PC-3 (cell line): ENCODE results near the gene OASL. TPM values are rescaled to one million over a fixed set of nuclear protein-coding genes. Genes with fewer than 3 reads are reported as not detected.
"Not testable (repeated sequence)": the region's sequence is repeated elsewhere in the genome, so short reads cannot be mapped to it uniquely, and the experiment has no call there.

Experiments
- ATAC-seq: fragments of 200-7000 bp; cut with Tn5 transposase; 2 replicates; pipeline ENCODE4 v1.9.1; 2020; ENCODE audit warnings: mild to moderate bottlenecking, moderate library complexity
- BruUV-seq: library from RNA; stranded (reverse); fragments of 400-500 nt; replicated peaks from 2 replicates; lab custom pipeline; 2021; lab: Mats Ljungman, UMichigan
- CTCF ChIA-PET: fragments of 300-600 bp; sonication (Branson Sonifier 250); formaldehyde crosslinking; loops from one replicate; lab custom pipeline; 2022; ENCODE audit warnings: antibody characterized with exemption; lab: Charles Lee
- POLR2A ChIA-PET: fragments of 300-600 bp; sonication (Branson Sonifier 250); formaldehyde crosslinking; loops from one replicate; lab custom pipeline; 2022; ENCODE audit warnings: antibody characterized with exemption; ENCODE audit not compliant: unreplicated experiment; lab: Charles Lee
- DNase-seq: peaks from one replicate; pipeline ENCODE4 v3.0.0-alpha.2; 2015
- H2AFZ ChIP-seq: fragments of 300-600 bp; sonication (generic); 2 replicates; pipeline ENCODE4 v1.6.0; 2016; ENCODE audit warnings: antibody characterized with exemption, low read length
- H3F3A ChIP-seq: fragments of 300-600 bp; sonication (generic); one replicate; pipeline ENCODE4 v1.6.0; 2017; ENCODE audit warnings: antibody characterized with exemption, low read length, control low read depth, mild to moderate bottlenecking; ENCODE audit not compliant: unreplicated experiment
- H3K27ac ChIP-seq: fragments of 300-600 bp; sonication (generic); 2 replicates; pipeline ENCODE4 v1.5.1; 2016; ENCODE audit warnings: mild to moderate bottlenecking, low read length
- H3K27me3 ChIP-seq: fragments of 300-600 bp; sonication (generic); 2 replicates; pipeline ENCODE4 v1.6.1; 2016; ENCODE audit warnings: low read length, mixed read lengths
- H3K36me3 ChIP-seq: fragments of 300-600 bp; sonication (generic); 2 replicates; pipeline ENCODE4 v1.6.1; 2016; ENCODE audit warnings: low read depth, mixed run types, low read length, mixed read lengths
- H3K4me1 ChIP-seq: fragments of 300-600 bp; sonication (generic); 2 replicates; pipeline ENCODE4 v1.5.1; 2016; ENCODE audit warnings: low read length; ENCODE audit not compliant: insufficient read depth
- H3K4me2 ChIP-seq: fragments of 300-600 bp; sonication (generic); 2 replicates; pipeline ENCODE4 v1.6.0; 2016; ENCODE audit warnings: low read length
- H3K4me3 ChIP-seq: fragments of 300-600 bp; sonication (generic); 2 replicates; pipeline ENCODE4 v1.5.1; 2016; ENCODE audit warnings: mild to moderate bottlenecking, low read length, mixed read lengths
- H3K79me2 ChIP-seq: fragments of 300-600 bp; sonication (generic); 2 replicates; pipeline ENCODE4 v1.6.1; 2017; ENCODE audit warnings: low read length, mixed read lengths
- H3K9ac ChIP-seq: fragments of 300-600 bp; sonication (generic); 2 replicates; pipeline ENCODE4 v1.6.0; 2016; ENCODE audit warnings: mild to moderate bottlenecking, low read length
- H3K9me2 ChIP-seq: fragments of 300-600 bp; sonication (generic); replicated peaks from 2 replicates; pipeline ENCODE4 v1.6.1; 2016; ENCODE audit warnings: mixed run types, low read length, mixed read lengths
- H3K9me3 ChIP-seq: fragments of 300-600 bp; sonication (generic); 2 replicates; pipeline ENCODE4 v1.6.1; 2016; ENCODE audit warnings: low read length, mixed read lengths
- H4K20me1 ChIP-seq: fragments of 300-600 bp; sonication (generic); 2 replicates; pipeline ENCODE4 v1.6.1; 2016; ENCODE audit warnings: low read length, mixed read lengths
- CTCF ChIP-seq: fragments of 300-600 bp; sonication (generic); conservative IDR thresholded peaks from 2 replicates; pipeline ENCODE4 v1.5.1; 2017; ENCODE audit warnings: antibody characterized with exemption, low read depth, mild to moderate bottlenecking, low read length
- EZH2 ChIP-seq: fragments of 300-600 bp; sonication (generic); IDR thresholded peaks from one replicate; pipeline ENCODE4 v1.6.1; 2017; ENCODE audit warnings: antibody characterized with exemption, mild to moderate bottlenecking, low read length; ENCODE audit not compliant: unreplicated experiment
- EZH2phosphoT487 ChIP-seq: fragments of 300-600 bp; sonication (generic); IDR thresholded peaks from 2 replicates; pipeline ENCODE4 v1.6.1; 2018; ENCODE audit warnings: mild to moderate bottlenecking, antibody characterized with exemption, low read length, borderline replicate concordance
- intact Hi-C: fragments of 100-400 bp; cut with micrococcal nuclease; formaldehyde crosslinking; loops from 2 replicates; pipeline ENCODE4 v1.9.0; 2023
- total RNA-seq: library from RNA; depleted of rRNA; stranded (reverse); fragments of >200 nt; gene quantifications from 2 replicates; pipeline ENCODE4 v1.2.3, GENCODE V29; 2014

Gene OASL
- total RNA-seq, 1 experiment from 2014 or later: 7.6 TPM

- Histone ChIP-seq H3K9me2 (no peaks in the 10 kb centered on the region), H3K9me3 (no peaks in the 10 kb centered on the region), H4K20me1 (no peaks in the 10 kb centered on the region), H3F3A (no peaks in the 10 kb centered on the region), H3K36me3 (no peaks in the 10 kb centered on the region), H2AFZ (no peak overlapping the region), H3K79me2 (no peaks in the 10 kb centered on the region), H3K4me3 (no peak overlapping the region), H3K4me1 (no peaks in the 10 kb centered on the region), H3K9ac (no peak overlapping the region), H3K27ac (no peak overlapping the region), H3K27me3 (no peaks in the 10 kb centered on the region), H3K4me2 (no peak overlapping the region)
- TF ChIP-seq EZH2phosphoT487: no peak
- no peak for TF ChIP-seq EZH2
- TF ChIP-seq CTCF: no peak
- ChIA-PET CTCF (no interaction called here), POLR2A (no interaction called here)
- intact Hi-C loops: no loop called here
- no TSS peak for BruUV-seq
- DNase-seq (no peak), ATAC-seq (no peak)
Measured at GRCh38 chr12:121048442-121048841, 9.4 kb upstream of the OASL start.

- POLR2A ChIA-PET, H3K9me3 ChIP-seq, H3K27ac ChIP-seq, H3K9ac ChIP-seq, CTCF ChIA-PET, H4K20me1 ChIP-seq, H2AFZ ChIP-seq, DNase-seq, intact Hi-C loops, ATAC-seq, H3K36me3 ChIP-seq, H3K9me2 ChIP-seq, BruUV-seq, H3K4me2 ChIP-seq, H3K27me3 ChIP-seq, H3K4me1 ChIP-seq, H3K4me3 ChIP-seq, H3K79me2 ChIP-seq, H3F3A ChIP-seq: not testable (repeated sequence)
Measured at GRCh38 chr12:121047400-121047799, 8.4 kb upstream of the OASL start.

- H3K4me3 ChIP-seq: no peak overlapping the region
- intact Hi-C loops: no loop called here
- TF ChIP-seq EZH2phosphoT487 (no peak), EZH2 (no peak), CTCF (no peak)
- no peak overlapping the region for H3K9ac ChIP-seq
- BruUV-seq: no TSS peak
- no peak overlapping the region for H2AFZ ChIP-seq
- no peaks in the 10 kb centered on the region for H3K79me2 ChIP-seq
- no peaks in the 10 kb centered on the region for H3K27me3 ChIP-seq
- no peak overlapping the region for H3K27ac ChIP-seq
- H3F3A ChIP-seq: no peaks in the 10 kb centered on the region
- H4K20me1 ChIP-seq: no peaks in the 10 kb centered on the region
- no peak for DNase-seq
- H3K36me3 ChIP-seq: no peaks in the 10 kb centered on the region
- ChIA-PET CTCF (no interaction called here), POLR2A (interaction anchor here (0.6 kb wide), 1 partner anchor 141 kb away, joined by 6 read pairs; no protein-coding TSS in a partner anchor)
- no peaks in the 10 kb centered on the region for H3K9me3 ChIP-seq
- peaks cover 5% of the 10 kb centered on the region; the same call in 1 of the 2 replicates for H3K4me1 ChIP-seq
- H3K4me2 ChIP-seq: no peak overlapping the region
- ATAC-seq: no peak
- no peaks in the 10 kb centered on the region for H3K9me2 ChIP-seq
Measured at GRCh38 chr12:121043067-121043466, 4.0 kb upstream of the OASL start.
